Prostate gland (tissue), 2 donors: ENCODE results near the gene ERCC4. TPM values are rescaled to one million over a fixed set of nuclear protein-coding genes. Genes with fewer than 3 reads are reported as not detected.
"Not testable (repeated sequence)": the region's sequence is repeated elsewhere in the genome, so short reads cannot be mapped to it uniquely, and the experiment has no call there.

Experiments used
- DNase-seq: peaks from one replicate; pipeline ENCODE4 v3.0.0-alpha.2; 2019; ENCODE audit warnings: low spot score
- H3K27ac ChIP-seq, 2 donors: fragments of 200-600 bp; sonication (generic); 2 replicates each; pipeline ENCODE4 v1.5.1; 2017 to 2019
- H3K27me3 ChIP-seq: fragments of 200-600 bp; sonication (generic); replicated peaks from 2 replicates; pipeline ENCODE4 v1.5.1; 2019; ENCODE audit not compliant: insufficient read depth
- H3K36me3 ChIP-seq, 2 donors: fragments of 200-600 bp; sonication (generic); 1 replicate in 1 of 2; 2 replicates in 1 of 2; pipeline versions ENCODE4 v1.5.1 to v1.8.1; 2017 to 2019
- H3K4me1 ChIP-seq: fragments of 200-600 bp; sonication (generic); replicated peaks from 2 replicates; pipeline ENCODE4 v1.5.1; 2019
- H3K4me3 ChIP-seq, 2 donors: fragments of 200-600 bp; sonication (generic); 2 replicates each; pipeline ENCODE4 v1.5.1; 2017 to 2019
- H3K9me3 ChIP-seq: fragments of 200-600 bp; sonication (generic); 2 replicates; pipeline ENCODE4 v1.5.1; 2017
- POLR2A ChIP-seq: fragments of 450-650 bp; IDR thresholded peaks from one replicate; pipeline ENCODE4 v1.6.1; 2016; ENCODE audit warnings: antibody characterized with exemption, mild to moderate bottlenecking
- POLR2AphosphoS5 ChIP-seq: sonication (generic); formaldehyde crosslinking; IDR thresholded peaks from one replicate; pipeline ENCODE4 v1.6.1; 2017; ENCODE audit warnings: antibody characterized with exemption
- WGBS: methylation state at CpG from one replicate; pipeline ENCODE4 v1.1.5; 2018; 5-methylcytosine and 5-hydroxymethylcytosine counted together
- intact Hi-C: fragments of 100-400 bp; cut with DNase I; formaldehyde crosslinking; loops from one replicate; pipeline ENCODE4 v1.14.2; 2022
- total RNA-seq, 2 donors: library from RNA; depleted of rRNA; stranded (reverse); fragments of >200 nt; gene quantifications; one replicate each; pipeline ENCODE4 v1.1.0, GENCODE V29; 2016
- TF ChIP-seq, protein P1 (sequence below), 4 experiments: fragments of 200-600 bp in 2 of 4; fragments of 450-650 bp in 2 of 4; sonication (generic) in 2 of 4; IDR thresholded peaks; 1 replicate in 3 of 4; 2 replicates in 1 of 4; pipeline ENCODE4 v1.5.1; 2016 to 2019; ENCODE audit warnings: antibody characterized with exemption in 4 of 4, mild to moderate bottlenecking in 2 of 4, moderate library complexity in 2 of 4

Gene ERCC4
- total RNA-seq, 2 donors from 2014 or later, result 7.6 to 13.3 TPM

DNA sequence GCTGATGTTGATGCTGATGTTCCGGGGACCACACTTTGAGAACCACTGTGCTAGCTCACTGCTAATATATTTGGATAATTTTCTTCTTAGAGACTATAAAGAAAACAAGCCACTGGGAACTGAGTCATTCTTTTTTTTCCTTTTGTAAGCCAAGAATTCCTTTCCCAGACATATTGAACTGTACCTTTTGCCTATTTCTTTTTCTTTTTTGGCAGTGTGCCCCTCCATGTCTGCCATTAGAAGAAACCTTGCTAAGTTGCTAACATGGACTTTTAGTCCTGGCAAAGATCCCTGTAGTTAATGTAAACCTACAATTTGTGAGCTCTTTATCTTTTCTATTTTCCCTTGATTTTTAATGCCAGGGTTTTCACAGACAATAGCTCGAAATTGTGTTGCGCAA, 17.3 kb upstream of the ERCC4 start:
- TF ChIP-seq, protein P1, sequence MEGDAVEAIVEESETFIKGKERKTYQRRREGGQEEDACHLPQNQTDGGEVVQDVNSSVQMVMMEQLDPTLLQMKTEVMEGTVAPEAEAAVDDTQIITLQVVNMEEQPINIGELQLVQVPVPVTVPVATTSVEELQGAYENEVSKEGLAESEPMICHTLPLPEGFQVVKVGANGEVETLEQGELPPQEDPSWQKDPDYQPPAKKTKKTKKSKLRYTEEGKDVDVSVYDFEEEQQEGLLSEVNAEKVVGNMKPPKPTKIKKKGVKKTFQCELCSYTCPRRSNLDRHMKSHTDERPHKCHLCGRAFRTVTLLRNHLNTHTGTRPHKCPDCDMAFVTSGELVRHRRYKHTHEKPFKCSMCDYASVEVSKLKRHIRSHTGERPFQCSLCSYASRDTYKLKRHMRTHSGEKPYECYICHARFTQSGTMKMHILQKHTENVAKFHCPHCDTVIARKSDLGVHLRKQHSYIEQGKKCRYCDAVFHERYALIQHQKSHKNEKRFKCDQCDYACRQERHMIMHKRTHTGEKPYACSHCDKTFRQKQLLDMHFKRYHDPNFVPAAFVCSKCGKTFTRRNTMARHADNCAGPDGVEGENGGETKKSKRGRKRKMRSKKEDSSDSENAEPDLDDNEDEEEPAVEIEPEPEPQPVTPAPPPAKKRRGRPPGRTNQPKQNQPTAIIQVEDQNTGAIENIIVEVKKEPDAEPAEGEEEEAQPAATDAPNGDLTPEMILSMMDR (IDR thresholded peaks at IDR 0.05), result no peak
- TF ChIP-seq POLR2A (no peak), POLR2AphosphoS5 (no peak)
- H3K27me3 ChIP-seq, result no peaks in the 10 kb centered on the region
- H3K9me3 ChIP-seq, result no peaks in the 10 kb centered on the region
- WGBS, result 48% methylated on average over 3 of the region's 3 CpGs
- no peak for DNase-seq
- H3K27ac ChIP-seq, result no peak overlapping the region
- H3K4me3 ChIP-seq, result no peak overlapping the region
- no peaks in the 10 kb centered on the region for H3K36me3 ChIP-seq
- H3K4me1 ChIP-seq, result no peaks in the 10 kb centered on the region
- intact Hi-C loops, result no loop called here

DNA sequence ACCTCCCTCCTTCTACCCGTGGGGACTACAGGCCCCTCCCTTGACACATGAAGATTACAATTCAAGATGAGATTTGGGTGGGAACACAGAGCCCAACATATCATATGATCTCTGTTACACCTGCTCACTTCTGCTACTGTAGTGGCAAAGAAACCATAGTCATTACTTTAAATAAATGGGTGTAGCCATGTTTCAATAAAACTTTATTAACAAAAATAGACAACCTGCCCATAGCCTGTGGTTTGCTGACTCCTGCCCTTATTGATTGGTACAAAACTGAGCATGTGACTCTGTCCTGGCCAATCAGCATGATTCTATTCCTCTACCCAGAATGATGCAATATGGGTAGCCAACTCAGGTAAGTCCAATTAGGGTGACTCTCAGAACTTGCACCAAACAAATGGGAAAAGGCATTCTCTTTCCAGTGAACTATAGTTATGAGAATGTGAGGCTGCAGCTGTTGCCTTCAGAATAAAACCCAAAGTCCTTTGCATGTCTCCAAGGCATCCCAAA, 15.7 kb upstream of the ERCC4 start:
- 45% methylated on average over 1 of the region's 1 CpG for WGBS
- no peak for DNase-seq
- Histone ChIP-seq H3K27me3 (no peaks in the 10 kb centered on the region), H3K9me3 (no peaks in the 10 kb centered on the region), H3K36me3 (no peaks in the 10 kb centered on the region), H3K4me3 (no peak overlapping the region), H3K4me1 (no peaks in the 10 kb centered on the region), H3K27ac (no peak overlapping the region)
- intact Hi-C loops, result no loop called here
- TF ChIP-seq POLR2AphosphoS5, result no peak
- TF ChIP-seq, protein P1 (IDR thresholded peaks at IDR 0.05), result no peak
- no peak for TF ChIP-seq POLR2A

- intact Hi-C loops, result not testable (repeated sequence)
- 68% methylated on average over 9 of the region's 9 CpGs for whole genome bisulfite sequencing
These were observed 15.1 kb upstream of the ERCC4 start for GRCh38 chr16:13904822-13905221.

DNA sequence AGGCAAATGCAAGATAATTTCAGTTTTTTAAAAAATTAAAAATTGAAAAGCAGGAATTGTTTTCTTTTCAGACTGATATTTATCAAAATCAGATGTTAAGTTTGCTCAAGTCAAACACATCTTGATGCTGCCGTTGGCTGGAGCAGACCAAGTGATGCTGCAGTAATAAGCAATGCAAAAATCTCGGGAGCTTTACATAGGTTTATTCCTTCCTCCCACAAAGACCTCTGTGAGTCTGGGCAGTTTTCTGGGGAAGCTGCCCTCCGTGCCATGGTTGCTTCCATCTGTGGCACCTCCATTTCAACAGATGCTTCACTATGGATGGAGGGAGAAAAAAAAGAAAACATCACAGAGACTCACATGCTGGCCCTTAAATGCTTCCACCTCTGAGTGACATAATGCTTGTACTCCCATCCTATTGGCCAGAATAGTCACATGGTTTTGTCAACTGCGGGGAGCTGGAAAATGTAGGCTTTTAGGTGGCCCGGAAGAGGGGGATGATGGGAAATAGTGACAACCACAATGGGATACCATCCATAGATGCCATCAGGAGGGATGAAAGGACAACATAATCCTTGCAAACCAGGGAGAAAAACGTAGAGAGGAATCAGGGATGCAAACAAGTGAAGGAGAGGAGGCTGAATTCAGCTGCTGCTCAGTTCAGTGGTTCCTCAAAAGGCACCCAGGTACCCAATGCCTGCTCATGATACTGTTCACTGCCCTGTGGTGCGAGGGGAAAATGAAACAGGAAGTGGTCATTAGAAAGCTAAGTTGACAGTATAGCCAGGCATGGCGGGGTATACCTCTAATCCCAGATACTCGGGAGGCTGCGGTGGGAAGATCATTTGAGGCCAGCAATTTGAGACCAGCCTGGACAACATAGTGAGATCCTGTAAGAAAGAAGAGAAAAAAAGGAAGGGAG, 13.5 kb upstream of the ERCC4 start:
- no peaks in the 10 kb centered on the region for H3K4me1 ChIP-seq
- 86% methylated on average over 10 of the region's 10 CpGs for WGBS
- no peak overlapping the region for H3K4me3 ChIP-seq
- no peaks in the 10 kb centered on the region for H3K9me3 ChIP-seq
- DNase-seq, result no peak
- TF ChIP-seq POLR2AphosphoS5 (no peak), POLR2A (no peak)
- TF ChIP-seq, protein P1 (IDR thresholded peaks at IDR 0.05), result no peak
- intact Hi-C loops, result no loop called here
- H3K27ac ChIP-seq, result no peak overlapping the region
- no peaks in the 10 kb centered on the region for H3K36me3 ChIP-seq
- H3K27me3 ChIP-seq, result no peaks in the 10 kb centered on the region

More at GRCh38 chr16:13904822-13905221, 15.1 kb upstream of the ERCC4 start:
- not testable (repeated sequence) for H3K27ac ChIP-seq, H3K4me3 ChIP-seq, H3K36me3 ChIP-seq, H3K9me3 ChIP-seq, H3K27me3 ChIP-seq, H3K4me1 ChIP-seq, DNase-seq

GRCh38 chr16:13907431-13907830, 12.5 kb upstream of the ERCC4 start:
- Histone ChIP-seq H3K36me3 (no peaks in the 10 kb centered on the region), H3K27me3 (no peaks in the 10 kb centered on the region), H3K4me1 (no peaks in the 10 kb centered on the region), H3K9me3 (no peaks in the 10 kb centered on the region), H3K27ac (no peak overlapping the region), H3K4me3 (no peak overlapping the region)
- 53% methylated on average over 3 of the region's 3 CpGs for WGBS
- intact Hi-C loops, result no loop called here
- TF ChIP-seq POLR2AphosphoS5 (no peak), POLR2A (no peak)
- TF ChIP-seq, protein P1 (IDR thresholded peaks at IDR 0.05), result no peak
- no peak for DNase-seq
